ENCODE data around the gene LARGE1.

The LARGE1 gene

GRCh38 chr22:33337524-33337923 lies 582.8 kb downstream of the LARGE1 start:
- no peak for DNase-seq

GRCh38 chr22:33335611-33336279 lies 584.5 kb downstream of the LARGE1 start:
- no peak for DNase-seq

GRCh38 chr22:33332538-33332937 lies 587.7 kb downstream of the LARGE1 start:
- no peak for DNase-seq

GRCh38 chr22:33331017-33331416 lies 589.3 kb downstream of the LARGE1 start:
- DNase-seq = no peak

- DNase-seq = no peak
These were observed 589.7 kb downstream of the LARGE1 start for GRCh38 chr22:33330534-33330933.

- no peak for DNase-seq
These were observed 590.9 kb downstream of the LARGE1 start for GRCh38 chr22:33329398-33329797.

GRCh38 chr22:33328789-33329296 lies 591.4 kb downstream of the LARGE1 start:
- DNase-seq = no peak

- DNase-seq = no peak
These were observed 592.9 kb downstream of the LARGE1 start for GRCh38 chr22:33327348-33327860.

- DNase-seq = no peak
These were observed 593.6 kb downstream of the LARGE1 start for GRCh38 chr22:33326540-33327295.

GRCh38 chr22:33325232-33326004 lies 594.9 kb downstream of the LARGE1 start:
- DNase-seq = no peak

- DNase-seq = no peak
These were observed 596.0 kb downstream of the LARGE1 start for GRCh38 chr22:33324228-33324627.

- DNase-seq = no peak
These were observed 598.8 kb downstream of the LARGE1 start for GRCh38 chr22:33321466-33321865.

GRCh38 chr22:33315954-33316353 lies 604.3 kb downstream of the LARGE1 start:
- no peak for DNase-seq

- DNase-seq = no peak
These were observed 605.2 kb downstream of the LARGE1 start for GRCh38 chr22:33315117-33315516.

GRCh38 chr22:33314316-33314715 lies 606.0 kb downstream of the LARGE1 start:
- no peak for DNase-seq

- DNase-seq = no peak
These were observed 617.2 kb downstream of the LARGE1 start for GRCh38 chr22:33303099-33303498.

GRCh38 chr22:33302549-33302948 lies 617.7 kb downstream of the LARGE1 start:
- DNase-seq = no peak

GRCh38 chr22:33302049-33302545 lies 618.2 kb downstream of the LARGE1 start:
- DNase-seq = peak; percentile 52

GRCh38 chr22:33300165-33300564 lies 620.1 kb downstream of the LARGE1 start:
- no peak for DNase-seq

GRCh38 chr22:33299245-33299956 lies 620.9 kb downstream of the LARGE1 start:
- no peak for DNase-seq

- no peak for DNase-seq
These were observed 623.3 kb downstream of the LARGE1 start for GRCh38 chr22:33296941-33297340.

GRCh38 chr22:33288078-33288477 lies 632.2 kb downstream of the LARGE1 start:
- no peak for DNase-seq

- no peak for DNase-seq
These were observed 645.2 kb downstream of the LARGE1 start for GRCh38 chr22:33275073-33275443.
